Gastrocnemius medialis (tissue), 4 donors: ENCODE data around the gene ANKMY1. TPM values are rescaled to one million over a fixed set of nuclear protein-coding genes. Genes with fewer than 3 reads are reported as not detected.
"Not testable (repeated sequence)": the region's sequence is repeated elsewhere in the genome, so short reads cannot be mapped to it uniquely, and the experiment has no call there.

Experiments used
- ATAC-seq, 2 donors: fragments of 150-250 bp; one replicate each; pipeline ENCODE4 v1.9.1; 2016
- DNase-seq, 2 donors: peaks; one replicate each; pipeline ENCODE4 v3.0.0-alpha.2; 2019
- H3K27ac ChIP-seq, 4 donors: fragments of 200-600 bp; sonication (generic); 1 replicate in 1 of 4; 2 replicates in 3 of 4; pipeline ENCODE4 v1.5.1; 2016 to 2018; ENCODE audit warnings: mild to moderate bottlenecking in 2 of 4, moderate library complexity in 1 of 4
- H3K27me3 ChIP-seq, 3 donors: fragments of 200-600 bp; sonication (generic) in 2 of 3; 1 replicate in 1 of 3; 2 replicates in 2 of 3; pipeline versions ENCODE4 v1.5.1 to v1.6.0; 2016 to 2019; ENCODE audit warnings: mild to moderate bottlenecking in 1 of 3, moderate library complexity in 1 of 3
- H3K36me3 ChIP-seq, 2 donors: fragments of 200-600 bp; sonication (generic) in 1 of 2; one replicate each; pipeline ENCODE4 v1.5.1; 2017 to 2018
- H3K4me1 ChIP-seq, 2 donors: fragments of 200-600 bp; sonication (generic) in 1 of 2; one replicate each; pipeline ENCODE4 v1.5.1; 2016 to 2017; ENCODE audit warnings: mild to moderate bottlenecking in 2 of 2
- H3K4me3 ChIP-seq, 4 donors: fragments of 200-600 bp; sonication (generic) in 3 of 4; 1 replicate in 1 of 4; 2 replicates in 3 of 4; pipeline ENCODE4 v1.5.1; 2016 to 2019; ENCODE audit warnings: mild to moderate bottlenecking in 2 of 4
- H3K9me3 ChIP-seq, 3 donors: fragments of 200-600 bp; sonication (generic) in 2 of 3; 1 replicate in 1 of 3; 2 replicates in 2 of 3; pipeline ENCODE4 v1.5.1; 2016 to 2019
- POLR2A ChIP-seq, 2 donors: fragments of 450-650 bp; IDR thresholded peaks; one replicate each; pipeline ENCODE4 v1.6.1; 2017; ENCODE audit warnings: antibody characterized with exemption in 2 of 2, mild to moderate bottlenecking in 2 of 2, moderate library complexity in 2 of 2
- in situ Hi-C, 4 donors: fragments of 200-750 bp; cut with MboI; loops; one replicate each; pipeline versions ENCODE4 v1.15.0 to v1.8.0; 2017; ENCODE audit warnings: low sequenced_read_pairs in 4 of 4
- intact Hi-C: fragments of 100-400 bp; cut with DNase I; formaldehyde crosslinking; loops from one replicate; pipeline ENCODE4 v1.15.1; 2023; ENCODE audit warnings: low total_unique reads
- total RNA-seq, 4 donors: library from RNA; depleted of rRNA; stranded (reverse); fragments of >200 nt; gene quantifications; one replicate each; pipeline versions ENCODE4 v1.1.0 to v1.2.3, GENCODE V29; 2016
- TF ChIP-seq, protein P1 (sequence below), 5 experiments: fragments of 450-650 bp in 3 of 5; fragments of 200-600 bp in 2 of 5; sonication (generic) in 2 of 5; IDR thresholded peaks in 4 of 5; conservative IDR thresholded peaks in 1 of 5; 1 replicate in 4 of 5; 2 replicates in 1 of 5; pipeline ENCODE4 v1.5.1; 2016 to 2019; ENCODE audit warnings: antibody characterized with exemption in 5 of 5, mild to moderate bottlenecking in 3 of 5, moderate library complexity in 3 of 5

Gene ANKMY1
- total RNA-seq, 4 donors from 2014 or later, result 3.3 to 9.0 (median 5.6) TPM

- TF ChIP-seq POLR2A (IDR thresholded peaks at IDR 0.05), result no peak
- TF ChIP-seq, protein P1, sequence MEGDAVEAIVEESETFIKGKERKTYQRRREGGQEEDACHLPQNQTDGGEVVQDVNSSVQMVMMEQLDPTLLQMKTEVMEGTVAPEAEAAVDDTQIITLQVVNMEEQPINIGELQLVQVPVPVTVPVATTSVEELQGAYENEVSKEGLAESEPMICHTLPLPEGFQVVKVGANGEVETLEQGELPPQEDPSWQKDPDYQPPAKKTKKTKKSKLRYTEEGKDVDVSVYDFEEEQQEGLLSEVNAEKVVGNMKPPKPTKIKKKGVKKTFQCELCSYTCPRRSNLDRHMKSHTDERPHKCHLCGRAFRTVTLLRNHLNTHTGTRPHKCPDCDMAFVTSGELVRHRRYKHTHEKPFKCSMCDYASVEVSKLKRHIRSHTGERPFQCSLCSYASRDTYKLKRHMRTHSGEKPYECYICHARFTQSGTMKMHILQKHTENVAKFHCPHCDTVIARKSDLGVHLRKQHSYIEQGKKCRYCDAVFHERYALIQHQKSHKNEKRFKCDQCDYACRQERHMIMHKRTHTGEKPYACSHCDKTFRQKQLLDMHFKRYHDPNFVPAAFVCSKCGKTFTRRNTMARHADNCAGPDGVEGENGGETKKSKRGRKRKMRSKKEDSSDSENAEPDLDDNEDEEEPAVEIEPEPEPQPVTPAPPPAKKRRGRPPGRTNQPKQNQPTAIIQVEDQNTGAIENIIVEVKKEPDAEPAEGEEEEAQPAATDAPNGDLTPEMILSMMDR (IDR thresholded peaks at IDR 0.05 in 4 of 5, conservative IDR thresholded peaks at IDR 0.05 in 1 of 5), result no peak
- ATAC-seq (no peak), DNase-seq (no peak)
- in situ Hi-C loops (loop anchor here in 3 of 4 donors (25.0 kb wide), 1 partner anchor 187 kb away; no protein-coding TSS in a partner anchor), intact Hi-C loops (no loop called here)
- Histone ChIP-seq H3K27me3 (peaks cover 0 to 5% (median 4%) of the 10 kb centered on the region in 3 donors), H3K36me3 (peaks cover 0 to 36% of the 10 kb centered on the region in 2 donors), H3K27ac (no peak overlapping the region), H3K9me3 (no peaks in the 10 kb centered on the region), H3K4me3 (no peak overlapping the region), H3K4me1 (no peaks in the 10 kb centered on the region)
These were observed 32.6 kb downstream of the ANKMY1 start for GRCh38 chr2:240524963-240525718.

DNA sequence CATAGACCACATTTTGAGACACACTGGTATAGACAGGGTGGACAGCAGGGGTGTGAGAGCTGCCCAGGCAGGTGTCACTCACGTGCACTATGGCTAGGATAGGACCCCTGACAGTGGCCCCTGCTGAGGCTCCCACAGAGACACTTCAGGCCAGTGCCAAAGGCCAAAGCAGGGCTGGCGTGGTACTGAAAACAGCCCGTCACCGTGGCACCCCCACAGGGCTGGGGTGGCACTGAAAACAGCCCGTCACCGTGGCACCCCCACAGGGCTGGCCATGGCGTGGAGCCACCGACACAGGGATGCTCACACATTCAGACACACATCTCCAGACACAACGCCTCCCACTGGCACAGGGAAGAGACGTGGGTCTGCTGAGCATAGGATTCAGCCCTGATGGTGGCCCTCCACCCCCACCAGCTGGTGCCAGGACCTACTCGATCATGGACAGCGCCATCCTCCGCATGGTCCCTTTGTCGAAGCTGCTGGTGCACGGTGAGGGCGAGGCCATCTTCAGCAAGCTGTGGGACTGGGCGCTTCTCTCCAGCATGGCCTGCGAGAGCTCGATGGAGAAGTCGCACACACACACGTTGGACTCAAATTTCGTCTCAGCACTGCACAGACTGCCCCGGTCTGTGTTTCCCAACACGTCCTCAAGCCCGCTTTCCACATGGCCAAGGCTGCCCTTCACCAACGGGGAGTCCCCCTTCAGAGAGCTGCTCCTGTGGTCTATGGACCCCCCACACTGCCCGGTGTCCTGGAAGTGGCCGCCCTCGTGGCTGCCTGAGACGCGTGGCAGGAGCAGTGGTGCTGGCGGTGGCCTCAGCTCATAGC is 34.1 kb downstream of the ANKMY1 start:
- Histone ChIP-seq H3K4me3 (no peak overlapping the region), H3K36me3 (peaks cover 0 to 31% of the 10 kb centered on the region in 2 donors), H3K4me1 (no peaks in the 10 kb centered on the region), H3K27ac (no peak overlapping the region), H3K9me3 (no peaks in the 10 kb centered on the region), H3K27me3 (peaks cover 0 to 6% (median 5%) of the 10 kb centered on the region in 3 donors)
- in situ Hi-C loops, result loop anchor here in 3 of 4 donors (25.0 kb wide), 1 partner anchor 189 kb away; no protein-coding TSS in a partner anchor
- intact Hi-C loops, result no loop called here
- ATAC-seq (no peak), DNase-seq (no peak)
- TF ChIP-seq, protein P1 (IDR thresholded peaks at IDR 0.05 in 4 of 5, conservative IDR thresholded peaks at IDR 0.05 in 1 of 5), result no peak
- no peak for TF ChIP-seq POLR2A (IDR thresholded peaks at IDR 0.05)

GRCh38 chr2:240522406-240522805 is 35.4 kb downstream of the ANKMY1 start:
- Histone ChIP-seq H3K9me3 (no peaks in the 10 kb centered on the region), H3K4me3 (no peak overlapping the region), H3K36me3 (peaks cover 0 to 31% of the 10 kb centered on the region in 2 donors), H3K27me3 (peaks cover 0 to 6% (median 5%) of the 10 kb centered on the region in 3 donors), H3K4me1 (no peaks in the 10 kb centered on the region), H3K27ac (no peak overlapping the region)
- TF ChIP-seq, protein P1 (IDR thresholded peaks at IDR 0.05 in 4 of 5, conservative IDR thresholded peaks at IDR 0.05 in 1 of 5), result no peak
- TF ChIP-seq POLR2A (IDR thresholded peaks at IDR 0.05), result no peak
- in situ Hi-C loops, result loop anchor here in 3 of 4 donors (25.0 kb wide), 1 partner anchor 190 kb away; no protein-coding TSS in a partner anchor
- intact Hi-C loops, result no loop called here
- ATAC-seq (no peak), DNase-seq (no peak)

DNA sequence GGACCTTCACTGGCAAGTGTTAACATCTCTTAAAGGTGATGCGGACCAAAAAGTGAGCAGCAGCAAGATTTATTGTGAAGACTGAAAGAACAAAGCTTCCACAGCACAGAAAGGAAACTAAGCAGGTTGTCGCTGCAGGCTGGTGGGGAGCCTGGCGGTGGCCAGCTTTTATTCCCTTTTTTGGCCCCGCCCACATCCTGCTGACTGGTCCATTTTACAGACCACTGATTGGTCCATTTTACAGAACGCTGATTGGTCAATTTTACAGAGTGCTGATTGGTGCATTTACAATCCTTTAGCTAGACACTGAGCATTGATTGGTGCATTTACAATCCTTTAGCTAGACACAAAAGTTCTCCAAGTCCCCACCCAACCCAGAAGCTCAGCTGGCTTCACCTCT is 35.9 kb downstream of the ANKMY1 start:
- DNase-seq, H3K4me3 ChIP-seq, H3K27me3 ChIP-seq, ATAC-seq, intact Hi-C loops, H3K27ac ChIP-seq, H3K9me3 ChIP-seq, H3K4me1 ChIP-seq: not testable (repeated sequence)
- in situ Hi-C loops, result loop anchor here in 3 of 4 donors (25.0 kb wide), 1 partner anchor 190 kb away; no protein-coding TSS in a partner anchor
- H3K36me3 ChIP-seq, result peaks cover 0 to 31% of the 10 kb centered on the region in 2 donors

DNA sequence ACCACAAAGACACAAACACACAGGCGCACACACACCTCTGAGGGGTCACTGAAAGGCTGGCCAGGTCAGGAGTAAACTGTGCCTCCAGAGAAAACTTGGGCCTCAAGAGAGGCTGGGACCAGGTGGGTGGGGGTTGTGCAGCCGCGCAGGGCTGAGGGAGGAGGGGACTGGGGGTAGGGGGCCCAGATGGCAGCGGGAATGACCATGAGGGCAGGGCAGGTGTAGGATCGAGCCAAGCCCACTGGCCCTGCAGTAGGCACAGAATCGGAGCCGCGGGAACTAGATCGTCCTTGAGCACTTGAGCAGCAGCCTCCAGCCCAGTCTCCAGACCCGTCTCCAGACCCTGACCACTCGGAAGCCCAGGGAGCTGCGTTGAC is 36.8 kb downstream of the ANKMY1 start:
- no peak for DNase-seq
- intact Hi-C loops, result no loop called here
- in situ Hi-C loops, result loop anchor here in 3 of 4 donors (25.0 kb wide), 1 partner anchor 191 kb away; no protein-coding TSS in a partner anchor
- Histone ChIP-seq H3K9me3 (no peaks in the 10 kb centered on the region), H3K27me3 (peaks cover 0 to 6% (median 5%) of the 10 kb centered on the region in 3 donors), H3K27ac (no peak overlapping the region), H3K4me3 (no peak overlapping the region), H3K36me3 (peaks cover 0 to 25% of the 10 kb centered on the region in 2 donors), H3K4me1 (no peaks in the 10 kb centered on the region)
- TF ChIP-seq, protein P1 (IDR thresholded peaks at IDR 0.05 in 4 of 5, conservative IDR thresholded peaks at IDR 0.05 in 1 of 5), result no peak
- TF ChIP-seq POLR2A (IDR thresholded peaks at IDR 0.05), result no peak
- no peak for ATAC-seq
